D721Med (cell line): ENCODE data around the gene AFAP1.

Experiments used
- DNase-seq: peaks from one replicate; pipeline ENCODE4 v3.0.0; 2011; ENCODE audit warnings: low spot score; ENCODE audit not compliant: insufficient read length
- FAIRE-seq: peaks from 2 replicates; lab custom pipeline; 2011; peaks lifted over from hg19 to GRCh38; lab: Jason Lieb, UNC
- CTCF ChIP-seq: IDR thresholded peaks from 2 replicates; pipeline ENCODE4 v1.5.1; 2012; ENCODE audit warnings: mild to moderate bottlenecking, control low read depth; ENCODE audit not compliant: insufficient read depth; ENCODE audit errors: missing control alignments

The AFAP1 gene

GRCh38 chr4:7892212-7893019, 47.2 kb downstream of the AFAP1 start:
- TF ChIP-seq CTCF, result no peak
- FAIRE-seq (no peak), DNase-seq (no peak)

GRCh38 chr4:7890635-7891393, 48.8 kb downstream of the AFAP1 start:
- no peak for TF ChIP-seq CTCF
- FAIRE-seq, result no peak
- DNase-seq, result no peak

- TF ChIP-seq CTCF, result no peak
- DNase-seq (no peak), FAIRE-seq (no peak)
Observed at GRCh38 chr4:7887436-7887835, 52.2 kb downstream of the AFAP1 start.

GRCh38 chr4:7886007-7886973, 53.4 kb downstream of the AFAP1 start:
- no peak for DNase-seq
- FAIRE-seq, result no peak
- no peak for TF ChIP-seq CTCF

GRCh38 chr4:7885216-7886006, 54.2 kb downstream of the AFAP1 start:
- no peak for DNase-seq

More at GRCh38 chr4:7885216-7886006, 54.2 kb downstream of the AFAP1 start:
- FAIRE-seq, result no peak
- no peak for TF ChIP-seq CTCF
